G401.6 (cell line): ENCODE results near the gene SLC30A2.

Source experiments
- FAIRE-seq: peaks from 2 replicates; lab custom pipeline; 2012; peaks lifted over from hg19 to GRCh38; lab: Jason Lieb, UNC

The SLC30A2 gene

GRCh38 chr1:25996966-25997827 is 48.7 kb downstream of the SLC30A2 start:
- no peak for FAIRE-seq

DNA sequence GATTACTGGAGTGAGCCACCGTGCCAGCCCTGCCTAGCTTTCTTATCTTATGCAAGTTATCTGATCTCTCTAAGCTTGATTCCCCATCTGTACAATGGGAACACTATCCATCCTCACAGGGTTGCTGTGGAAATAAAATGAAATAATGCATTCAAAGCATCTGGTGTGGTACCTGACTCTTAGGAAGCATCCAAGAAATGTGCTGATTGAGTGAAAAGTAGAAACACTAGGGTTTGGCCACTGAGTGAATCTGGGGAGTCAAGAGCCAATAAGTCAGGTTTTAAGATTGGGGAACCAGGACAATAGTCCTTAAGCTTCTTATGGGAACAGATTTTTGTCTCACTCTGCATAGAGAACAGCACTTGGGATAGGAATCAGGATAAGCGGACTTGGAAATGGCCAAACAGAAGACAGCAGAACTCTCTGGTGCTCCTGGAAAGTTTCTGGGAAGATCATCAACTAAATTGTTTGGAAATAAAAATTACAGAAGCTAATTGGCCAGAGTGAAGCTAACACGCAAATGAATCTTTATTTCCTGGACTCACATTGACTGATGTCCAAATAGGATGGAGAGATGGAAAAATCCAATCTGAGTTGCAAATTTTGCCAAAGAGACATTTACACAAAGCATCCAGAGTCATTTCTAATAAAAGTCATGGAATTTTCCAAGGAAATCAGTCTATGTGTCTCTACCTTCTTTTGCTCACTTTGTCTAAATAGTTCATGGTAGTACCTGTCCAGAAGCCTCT is 51.3 kb downstream of the SLC30A2 start:
- FAIRE-seq = no peak

GRCh38 chr1:25993197-25993951 is 52.5 kb downstream of the SLC30A2 start:
- no peak for FAIRE-seq

- FAIRE-seq = no peak
Observed at GRCh38 chr1:25992689-25993171, 53.2 kb downstream of the SLC30A2 start.

DNA sequence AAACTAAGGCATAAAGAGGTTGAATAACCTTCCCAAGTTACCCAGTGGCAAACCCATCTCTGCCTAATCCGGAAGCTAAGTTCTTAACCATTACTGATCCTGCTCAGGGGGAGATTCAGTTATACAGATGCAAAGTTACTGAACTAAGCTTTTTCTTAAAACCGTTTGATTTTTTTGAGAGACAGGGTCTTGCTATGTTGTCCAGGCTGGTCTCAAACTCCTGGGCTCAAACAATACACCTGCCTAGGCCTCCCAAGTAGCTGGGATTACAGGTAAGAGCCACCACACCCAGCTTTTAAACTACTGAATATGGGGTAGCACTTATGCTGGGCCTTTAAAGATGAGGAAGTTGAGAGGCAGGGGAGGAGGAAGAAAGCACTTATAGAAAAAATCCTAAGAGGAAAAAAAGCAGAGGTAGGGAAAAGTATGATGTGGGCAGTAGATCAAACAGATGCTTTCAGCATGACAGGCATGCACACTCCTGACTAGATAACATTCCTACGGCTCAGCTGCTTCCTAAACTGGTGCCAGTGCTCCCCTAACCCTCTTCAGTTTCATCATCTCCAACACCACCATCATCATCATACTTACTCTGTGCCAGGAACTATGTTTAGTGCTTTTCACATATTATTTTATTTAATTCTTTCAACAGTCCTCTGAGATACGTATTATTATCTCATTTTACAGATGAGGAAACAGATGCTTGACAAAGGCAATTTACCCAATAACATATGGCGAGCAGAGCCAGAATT is 53.8 kb downstream of the SLC30A2 start:
- no peak for FAIRE-seq

- no peak for FAIRE-seq
Observed at GRCh38 chr1:25990702-25991395, 55.1 kb downstream of the SLC30A2 start.

GRCh38 chr1:25990251-25990650 is 55.7 kb downstream of the SLC30A2 start:
- no peak for FAIRE-seq

DNA sequence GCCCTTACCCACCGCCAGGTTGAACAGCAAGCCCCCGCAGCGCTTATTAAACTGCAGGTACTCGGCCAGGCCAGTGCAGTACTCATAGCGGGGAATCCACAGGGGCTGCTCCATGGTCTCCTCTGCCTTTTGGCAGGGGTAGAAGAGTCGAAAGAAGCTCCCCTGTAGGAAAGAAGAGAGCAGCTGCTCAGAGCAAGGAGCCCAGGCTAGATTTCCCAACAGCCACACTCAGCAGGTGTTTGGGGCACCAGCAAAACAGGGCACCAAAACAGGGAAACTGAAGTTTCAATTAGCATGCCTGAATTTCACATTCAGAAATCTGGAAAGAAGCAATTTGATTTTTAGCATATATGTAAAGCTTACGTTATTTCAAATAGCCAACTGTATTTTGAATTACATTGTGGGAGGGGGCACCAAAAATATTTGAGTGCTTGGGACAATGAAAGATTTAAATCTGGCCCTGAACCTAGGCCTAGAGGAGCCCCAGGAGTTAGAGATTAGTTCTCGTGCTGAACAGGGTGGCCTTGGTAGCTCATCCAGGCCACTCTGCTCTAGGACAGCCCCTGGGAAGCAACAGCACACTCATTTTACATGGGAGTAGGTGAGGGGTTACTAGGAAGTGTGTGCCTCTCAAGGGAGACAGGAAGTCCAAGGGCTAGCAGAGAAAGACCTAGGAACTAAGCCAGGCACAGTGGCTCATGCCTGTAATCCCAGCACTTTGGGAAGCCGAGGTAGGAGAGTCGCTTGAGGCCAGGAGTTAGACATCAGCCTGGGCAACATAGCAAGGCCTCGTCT is 56.3 kb downstream of the SLC30A2 start:
- FAIRE-seq = no peak

DNA sequence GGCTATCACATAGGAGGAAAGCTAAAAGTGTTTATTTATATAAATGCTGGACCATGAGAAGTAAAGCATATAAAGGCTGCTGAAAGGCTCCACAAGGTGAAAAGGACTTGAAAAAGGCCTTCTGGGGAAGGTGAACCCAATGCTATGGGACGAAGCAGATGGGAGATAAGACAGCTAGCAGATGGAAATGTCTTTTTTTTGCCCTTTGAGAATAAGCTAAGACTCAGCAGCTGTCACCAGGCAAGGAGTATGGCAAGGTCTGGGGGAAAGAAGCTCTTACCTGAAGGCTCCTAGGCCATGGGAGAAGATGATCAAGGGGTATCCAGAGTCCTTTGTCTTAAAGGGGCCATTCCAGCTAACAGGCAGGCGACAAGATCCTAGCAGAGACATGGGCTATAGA is 58.0 kb downstream of the SLC30A2 start:
- no peak for FAIRE-seq
